ENCODE measurements around the gene FAM20B. TPM values are rescaled to one million over a fixed set of nuclear protein-coding genes. Genes with fewer than 3 reads are reported as not detected.
A peak's percentile ranks its signal among the peaks of the same experiment; 100 is the strongest.

Gene FAM20B
- total and polyA plus RNA-seq, 7 donors: 7.4 to 51.0 (median 36.3) TPM

GRCh38 chr1:179115181-179115580 is 89.5 kb downstream of the FAM20B start:
- DNase-seq: no peak
- H3K36me3 ChIP-seq: peaks cover 5 to 79% (median 25%) of the 10 kb centered on the region in 4 donors
- H3K9me3 ChIP-seq: no peaks in the 10 kb centered on the region
- 87 to 93% methylated on average over 3 of the region's 3 CpGs for WGBS, 2 donors
- no peaks in the 10 kb centered on the region for H3K4me1 ChIP-seq
- intact Hi-C loops (cut with DNase I): loop anchor here (5.0 kb wide), 1 partner anchor 33 kb away; the partner anchor contains the start of gene TOR3A
- no peaks in the 10 kb centered on the region for H3K27me3 ChIP-seq
- H3K4me3 ChIP-seq: no peak overlapping the region
- TF ChIP-seq CTCF (IDR thresholded peaks at IDR 0.05): no peak
- no peak for TF ChIP-seq EP300 (IDR thresholded peaks at IDR 0.05)
- no peak for TF ChIP-seq POLR2A (IDR thresholded peaks at IDR 0.05)
- TF ChIP-seq POLR2AphosphoS5 (IDR thresholded peaks at IDR 0.05): no peak
- no peak overlapping the region for H3K27ac ChIP-seq

GRCh38 chr1:179119513-179119912 is 93.8 kb downstream of the FAM20B start:
- H3K4me1 ChIP-seq: no peaks in the 10 kb centered on the region
- no peak overlapping the region for H3K4me3 ChIP-seq
- no peaks in the 10 kb centered on the region for H3K27me3 ChIP-seq
- intact Hi-C loops (cut with DNase I): loop anchor here (5.0 kb wide), 1 partner anchor 37 kb away; the partner anchor contains the start of gene TOR3A
- H3K27ac ChIP-seq: no peak overlapping the region
- DNase-seq: no peak
- TF ChIP-seq POLR2A (IDR thresholded peaks at IDR 0.05) (no peak), POLR2AphosphoS5 (IDR thresholded peaks at IDR 0.05) (no peak), EP300 (IDR thresholded peaks at IDR 0.05) (no peak)
- H3K36me3 ChIP-seq: peaks cover 0 to 66% (median 16%) of the 10 kb centered on the region in 4 donors
- no peaks in the 10 kb centered on the region for H3K9me3 ChIP-seq

- H3K27ac ChIP-seq: no peak overlapping the region
- intact Hi-C loops (cut with DNase I): loop anchor here (1.0 to 5.0 kb wide), 4 partner anchors 57 to 249 kb away; no protein-coding TSS in a partner anchor
- TF ChIP-seq EP300 (IDR thresholded peaks at IDR 0.05): no peak
- no peak for TF ChIP-seq CTCF (IDR thresholded peaks at IDR 0.05)
- no peak for TF ChIP-seq POLR2AphosphoS5 (IDR thresholded peaks at IDR 0.05)
- H3K4me1 ChIP-seq: no peaks in the 10 kb centered on the region
- peaks cover 0 to 64% (median 16%) of the 10 kb centered on the region in 4 donors for H3K36me3 ChIP-seq
- no peaks in the 10 kb centered on the region for H3K27me3 ChIP-seq
- no peaks in the 10 kb centered on the region for H3K9me3 ChIP-seq
- no peak for DNase-seq
- WGBS, 2 donors: 69 to 89% methylated on average over 2 of the region's 2 CpGs
- H3K4me3 ChIP-seq: no peak overlapping the region
Measured at GRCh38 chr1:179120736-179121135, 95.0 kb downstream of the FAM20B start.

GRCh38 chr1:179121159-179121938 is 95.7 kb downstream of the FAM20B start:
- Histone ChIP-seq H3K4me3 (no peak overlapping the region), H3K4me1 (peaks cover 0 to under 1% (median 0%) of the 10 kb centered on the region in 4 donors), H3K27me3 (no peaks in the 10 kb centered on the region), H3K36me3 (peaks cover 0 to 62% (median 16%) of the 10 kb centered on the region in 4 donors), H3K9me3 (no peaks in the 10 kb centered on the region), H3K27ac (no peak overlapping the region)
- peak; percentile 11 to 50 (median 40) for TF ChIP-seq CTCF (IDR thresholded peaks at IDR 0.05)
- no peak for TF ChIP-seq POLR2A (IDR thresholded peaks at IDR 0.05)
- no peak for DNase-seq
- intact Hi-C loops (cut with DNase I): loop anchor here (1.0 to 5.0 kb wide), 3 partner anchors 56 to 248 kb away; no protein-coding TSS in a partner anchor
- 82 to 85% methylated on average over 7 of the region's 7 CpGs for WGBS, 2 donors

- intact Hi-C loops (cut with DNase I): loop anchor here (5.0 kb wide), 3 partner anchors 52 to 102 kb away; partner anchors contain the start of gene ABL2
- 76 to 85% methylated on average over 1 of the region's 1 CpG for WGBS, 2 donors
- Histone ChIP-seq H3K4me3 (no peak overlapping the region), H3K27ac (no peak overlapping the region), H3K4me1 (peaks cover 0 to 9% (median 3%) of the 10 kb centered on the region in 4 donors), H3K27me3 (no peaks in the 10 kb centered on the region), H3K9me3 (no peaks in the 10 kb centered on the region), H3K36me3 (peaks cover 0 to 26% (median 5%) of the 10 kb centered on the region in 4 donors)
- TF ChIP-seq EP300 (IDR thresholded peaks at IDR 0.05) (no peak), CTCF (IDR thresholded peaks at IDR 0.05) (no peak), POLR2AphosphoS5 (IDR thresholded peaks at IDR 0.05) (no peak), POLR2A (IDR thresholded peaks at IDR 0.05) (no peak)
- DNase-seq: no peak
Measured at GRCh38 chr1:179124873-179125272, 99.2 kb downstream of the FAM20B start.

All from sigmoid colon (tissue), 7 donors.